Right atrium auricular region (tissue), 2 donors: ENCODE data around the gene PPL. TPM values are rescaled to one million over a fixed set of nuclear protein-coding genes. Genes with fewer than 3 reads are reported as not detected.

Experiments
- DNase-seq: peaks from one replicate; pipeline ENCODE4 v3.0.0-alpha.2; 2019; ENCODE audit warnings: low spot score
- H3K27ac ChIP-seq, 2 donors: fragments of 200-600 bp; sonication (generic); 1 replicate in 1 of 2; 2 replicates in 1 of 2; pipeline ENCODE4 v1.5.1; 2016 to 2019
- H3K27me3 ChIP-seq, 2 donors: fragments of 200-600 bp; sonication (generic); one replicate each; pipeline versions ENCODE4 v1.5.1 to v1.6.0; 2017 to 2019
- H3K36me3 ChIP-seq: fragments of 200-600 bp; sonication (generic); one replicate; pipeline ENCODE4 v1.5.1; 2016
- H3K4me1 ChIP-seq, 2 donors: fragments of 200-600 bp; sonication (generic); one replicate each; pipeline versions ENCODE4 v1.5.1 to v1.6.0; 2017 to 2019
- H3K4me3 ChIP-seq, 2 donors: fragments of 200-600 bp; sonication (generic); 1 replicate in 1 of 2; 2 replicates in 1 of 2; pipeline ENCODE4 v1.5.1; 2017 to 2019; ENCODE audit warnings: mild to moderate bottlenecking in 1 of 2, moderate library complexity in 1 of 2
- H3K9me3 ChIP-seq, 2 donors: fragments of 200-600 bp; sonication (generic); one replicate each; pipeline ENCODE4 v1.5.1; 2019
- CTCF ChIP-seq, 2 donors: fragments of 200-600 bp; sonication (generic); IDR thresholded peaks; one replicate each; pipeline ENCODE4 v1.5.1; 2019; ENCODE audit warnings: antibody characterized with exemption in 2 of 2
- total RNA-seq, 2 donors: library from RNA; depleted of rRNA; stranded (reverse); fragments of >200 nt; gene quantifications; one replicate each; pipeline ENCODE4 v1.1.0, GENCODE V29; 2016

PPL gene
- total RNA-seq, 2 donors from 2014 or later = 7.5 to 17.1 TPM

- Histone ChIP-seq H3K27me3 (no peaks in the 10 kb centered on the region), H3K9me3 (no peaks in the 10 kb centered on the region), H3K4me1 (peaks cover 0 to 37% of the 10 kb centered on the region in 2 donors), H3K27ac (no peak overlapping the region), H3K4me3 (no peak overlapping the region), H3K36me3 (peaks cover 35% of the 10 kb centered on the region)
- DNase-seq = no peak
- TF ChIP-seq CTCF (IDR thresholded peaks at IDR 0.05) = no peak
These were observed 72.2 kb downstream of the PPL start for GRCh38 chr16:4864728-4865127.

- H3K4me3 ChIP-seq = no peak overlapping the region
- H3K27me3 ChIP-seq = no peaks in the 10 kb centered on the region
- no peak for DNase-seq
- TF ChIP-seq CTCF (IDR thresholded peaks at IDR 0.05) = no peak
- H3K9me3 ChIP-seq = no peaks in the 10 kb centered on the region
- H3K27ac ChIP-seq = no peak overlapping the region
- H3K36me3 ChIP-seq = peaks cover 45% of the 10 kb centered on the region
- H3K4me1 ChIP-seq = peaks cover 0 to 44% of the 10 kb centered on the region in 2 donors
These were observed 74.3 kb downstream of the PPL start for GRCh38 chr16:4862639-4863038.

GRCh38 chr16:4860727-4861342 lies 76.1 kb downstream of the PPL start:
- peak overlapping the region; percentile 73 to 74 for H3K27ac ChIP-seq
- TF ChIP-seq CTCF (IDR thresholded peaks at IDR 0.05) = no peak
- DNase-seq = no peak
- peaks cover 0 to 44% of the 10 kb centered on the region in 2 donors for H3K4me1 ChIP-seq
- H3K9me3 ChIP-seq = no peaks in the 10 kb centered on the region
- peaks cover 56% of the 10 kb centered on the region for H3K36me3 ChIP-seq
- H3K4me3 ChIP-seq = no peak overlapping the region
- no peaks in the 10 kb centered on the region for H3K27me3 ChIP-seq

- Histone ChIP-seq H3K27me3 (no peaks in the 10 kb centered on the region), H3K4me1 (peaks cover 0 to 41% of the 10 kb centered on the region in 2 donors), H3K9me3 (no peaks in the 10 kb centered on the region), H3K27ac (peak overlapping the region; percentile 73 to 74), H3K4me3 (no peak overlapping the region), H3K36me3 (peaks cover 66% of the 10 kb centered on the region)
- DNase-seq = no peak
- no peak for TF ChIP-seq CTCF (IDR thresholded peaks at IDR 0.05)
These were observed 77.1 kb downstream of the PPL start for GRCh38 chr16:4859900-4860255.

- no peak overlapping the region for H3K4me3 ChIP-seq
- no peak for TF ChIP-seq CTCF (IDR thresholded peaks at IDR 0.05)
- H3K27ac ChIP-seq = peak overlapping the region; percentile 73 to 74
- DNase-seq = no peak
- H3K4me1 ChIP-seq = peaks cover 0 to 37% of the 10 kb centered on the region in 2 donors
- H3K36me3 ChIP-seq = peaks cover 70% of the 10 kb centered on the region
- H3K27me3 ChIP-seq = no peaks in the 10 kb centered on the region
- H3K9me3 ChIP-seq = no peaks in the 10 kb centered on the region
These were observed 77.6 kb downstream of the PPL start for GRCh38 chr16:4859190-4859899.
